Calu3 (cell line): Measurements from ENCODE around the gene HRH1. TPM values are rescaled to one million over a fixed set of nuclear protein-coding genes. Genes with fewer than 3 reads are reported as not detected.
"Not testable (repeated sequence)": the region's sequence is repeated elsewhere in the genome, so short reads cannot be mapped to it uniquely, and the experiment has no call there.

ENCODE experiments used
- Bru-seq: library from RNA; stranded (reverse); fragments of 400-500 nt; gene quantifications from one replicate; lab custom pipeline; 2021; lab: Mats Ljungman, UMichigan
- BruChase-seq, 2 experiments: library from RNA; stranded (reverse); fragments of 400-500 nt; gene quantifications; one replicate each; lab custom pipeline; 2021; lab: Mats Ljungman, UMichigan
- BruUV-seq: library from RNA; stranded (reverse); fragments of 400-500 nt; replicated peaks from 2 replicates; lab custom pipeline; 2021; lab: Mats Ljungman, UMichigan
- CTCF ChIA-PET: fragments of 300-600 bp; sonication (Branson Sonifier 250); formaldehyde crosslinking; loops from one replicate; lab custom pipeline; 2022; ENCODE audit warnings: antibody characterized with exemption; lab: Charles Lee
- DNase-seq: peaks from one replicate; pipeline ENCODE4 v3.0.0; 2022
- H3K27ac Mint-ChIP-seq: one replicate; pipeline ENCODE4 v1.8.0; 2022; ENCODE audit warnings: mixed read lengths; ENCODE audit not compliant: unreplicated experiment
- H3K27me3 Mint-ChIP-seq: one replicate; pipeline ENCODE4 v1.8.0; 2022; ENCODE audit warnings: mixed read lengths; ENCODE audit not compliant: unreplicated experiment
- H3K36me3 Mint-ChIP-seq: one replicate; pipeline ENCODE4 v1.8.0; 2022; ENCODE audit warnings: mild to moderate bottlenecking, moderate library complexity, mixed read lengths; ENCODE audit not compliant: insufficient read depth, unreplicated experiment
- H3K4me1 Mint-ChIP-seq: one replicate; pipeline ENCODE4 v1.8.0; 2022; ENCODE audit warnings: mild to moderate bottlenecking, low read depth, mixed read lengths; ENCODE audit not compliant: unreplicated experiment
- H3K4me3 Mint-ChIP-seq: one replicate; pipeline ENCODE4 v1.8.0; 2022; ENCODE audit warnings: mild to moderate bottlenecking, low read depth, moderate library complexity, mixed read lengths; ENCODE audit not compliant: unreplicated experiment
- H3K9me3 Mint-ChIP-seq: one replicate; pipeline ENCODE4 v1.8.0; 2022; ENCODE audit warnings: low read depth, mixed read lengths; ENCODE audit not compliant: unreplicated experiment
- CTCF ChIP-seq: fragments of 200-600 bp; IDR thresholded peaks from one replicate; pipeline ENCODE4 v1.8.0; 2022; ENCODE audit warnings: antibody characterized with exemption; ENCODE audit not compliant: unreplicated experiment
- intact Hi-C: fragments of 100-400 bp; cut with micrococcal nuclease; formaldehyde crosslinking; loops from one replicate; pipeline ENCODE4 v1.10.0; 2022; ENCODE audit not compliant: unreplicated experiment
- long read RNA-seq: library from polyadenylated mRNA; stranded (forward); transcript quantifications from one replicate; pipeline ENCODE4 v2.0.0, GENCODE V29; 2022
- total RNA-seq: library from RNA; stranded (reverse); gene quantifications from 2 replicates; pipeline ENCODE4 v1.2.3, GENCODE V29; 2022

The HRH1 gene
- total RNA-seq: 9.1 and 9.6 TPM in 2 replicates
- Bru-seq, nascent RNA: percentile 49 among the genes with signal in this experiment
- BruChase-seq, experiment 1, labeled RNA remaining after a 6-hour chase: percentile 37 among the genes with signal in this experiment
- percentile 38 among the genes with signal in this experiment for BruChase-seq, experiment 2, labeled RNA remaining after a 2-hour chase
- long read RNA-seq, partial matches to known transcripts: 27 of 38 reads
- long read RNA-seq, other reads (novel, unspliced or antisense): 11 of 38 reads

- BruUV-seq: no TSS peak
- H3K9me3 Mint-ChIP-seq: no peaks in the 10 kb centered on the region
- DNase-seq: peak; percentile 20
- peaks cover 12% of the 10 kb centered on the region for H3K4me1 Mint-ChIP-seq
- no peak for TF ChIP-seq CTCF
- H3K4me3 Mint-ChIP-seq: peak within 1 kb of the TSS; percentile 48
- intact Hi-C loops: no loop called here
- H3K27ac Mint-ChIP-seq: no peak within 1 kb of the TSS
- peaks cover 77% of the 10 kb centered on the region for H3K27me3 Mint-ChIP-seq
- H3K36me3 Mint-ChIP-seq: no peaks in the 10 kb centered on the region
- CTCF ChIA-PET: interaction anchor here (0.9 kb wide), 1 partner anchor 181 kb away, joined by 3 read pairs; no protein-coding TSS in a partner anchor
Measured at GRCh38 chr3:11154036-11154952, at the start of gene HRH1. HRH1 (plus strand) TSS chr3:11154493; CDS start chr3:11259038, 104,545 bp downstream.

GRCh38 chr3:11113316-11113715 lies 41.0 kb upstream of the HRH1 start:
- H3K36me3 Mint-ChIP-seq, H3K9me3 Mint-ChIP-seq, H3K27ac Mint-ChIP-seq, intact Hi-C loops, CTCF ChIA-PET, H3K4me3 Mint-ChIP-seq, DNase-seq, BruUV-seq: not testable (repeated sequence)
- Mint-ChIP-seq H3K4me1 (peaks cover 11% of the 10 kb centered on the region), H3K27me3 (peaks cover 50% of the 10 kb centered on the region)

- H3K9me3 Mint-ChIP-seq: no peaks in the 10 kb centered on the region
- no peak overlapping the region for H3K27ac Mint-ChIP-seq
- intact Hi-C loops: no loop called here
- peaks cover 51% of the 10 kb centered on the region for H3K27me3 Mint-ChIP-seq
- BruUV-seq: no TSS peak
- H3K4me3 Mint-ChIP-seq: no peak overlapping the region
- peaks cover 4% of the 10 kb centered on the region for H3K36me3 Mint-ChIP-seq
- H3K4me1 Mint-ChIP-seq: peaks cover 11% of the 10 kb centered on the region
- CTCF ChIA-PET: interaction anchor here (0.6 kb wide), 1 partner anchor 226 kb away, joined by 3 read pairs; no protein-coding TSS in a partner anchor
- DNase-seq: no peak
- TF ChIP-seq CTCF: no peak
Measured at GRCh38 chr3:11115548-11115947, 38.7 kb upstream of the HRH1 start.

GRCh38 chr3:11116336-11117059 lies 37.8 kb upstream of the HRH1 start:
- no peak for TF ChIP-seq CTCF
- CTCF ChIA-PET: no interaction called here
- peaks cover 50% of the 10 kb centered on the region for H3K27me3 Mint-ChIP-seq
- BruUV-seq: no TSS peak
- no peak overlapping the region for H3K4me3 Mint-ChIP-seq
- H3K27ac Mint-ChIP-seq: no peak overlapping the region
- DNase-seq: no peak
- H3K4me1 Mint-ChIP-seq: peaks cover 11% of the 10 kb centered on the region
- H3K9me3 Mint-ChIP-seq: no peaks in the 10 kb centered on the region
- H3K36me3 Mint-ChIP-seq: peaks cover 4% of the 10 kb centered on the region
- intact Hi-C loops: no loop called here
